OCI-LY7 (cell line): ENCODE data around the gene OLFM3. TPM values are rescaled to one million over a fixed set of nuclear protein-coding genes. Genes with fewer than 3 reads are reported as not detected.

Experiments used
- BruUV-seq: library from RNA; stranded (reverse); fragments of 400-500 nt; replicated peaks from 2 replicates; lab custom pipeline; 2021; lab: Mats Ljungman, UMichigan
- CTCF ChIA-PET: fragments of 300-600 bp; sonication (Branson Sonifier 250); formaldehyde crosslinking; loops from one replicate; lab custom pipeline; 2022; ENCODE audit warnings: antibody characterized with exemption; ENCODE audit not compliant: unreplicated experiment; lab: Charles Lee
- POLR2A ChIA-PET: fragments of 300-600 bp; sonication (Branson Sonifier 250); formaldehyde crosslinking; loops from one replicate; lab custom pipeline; 2022; ENCODE audit warnings: antibody characterized with exemption; lab: Charles Lee
- DNase-seq: peaks from one replicate; pipeline ENCODE4 v3.0.0-alpha.2; 2015; ENCODE audit warnings: low spot score
- H2AFZ ChIP-seq: fragments of 200-600 bp; sonication (generic), shearing (Covaris generic); 2 replicates; pipeline ENCODE4 v1.6.1; 2014; ENCODE audit warnings: mild to moderate bottlenecking, antibody characterized with exemption, low read length, moderate library complexity
- H3K27ac ChIP-seq: fragments of 200-600 bp; sonication (generic); 2 replicates; pipeline ENCODE4 v1.5.1; 2014; ENCODE audit warnings: mixed run types, low read depth, mild to moderate bottlenecking, moderate library complexity, low read length, inconsistent platforms; ENCODE audit not compliant: poor library complexity, severe bottlenecking
- H3K36me3 ChIP-seq: fragments of 200-600 bp; sonication (generic); 2 replicates; pipeline ENCODE4 v1.6.1; 2014; ENCODE audit warnings: mild to moderate bottlenecking, antibody characterized with exemption, low read length, moderate library complexity, mixed read lengths; ENCODE audit not compliant: insufficient read depth
- H3K4me1 ChIP-seq: fragments of 200-600 bp; sonication (generic); 2 replicates; pipeline ENCODE4 v1.5.1; 2014; ENCODE audit warnings: mild to moderate bottlenecking, low read length; ENCODE audit not compliant: insufficient read depth, poor library complexity, severe bottlenecking
- H3K4me2 ChIP-seq: fragments of 200-600 bp; sonication (generic); 2 replicates; pipeline ENCODE4 v1.6.1; 2014; ENCODE audit warnings: mild to moderate bottlenecking, low read length
- H3K4me3 ChIP-seq: fragments of 200-600 bp; sonication (generic); 2 replicates; pipeline ENCODE4 v1.5.1; 2014; ENCODE audit warnings: mild to moderate bottlenecking, low read depth, low read length; ENCODE audit not compliant: poor library complexity, severe bottlenecking
- H3K79me2 ChIP-seq: fragments of 200-600 bp; sonication (generic); 2 replicates; pipeline ENCODE4 v1.6.1; 2016; ENCODE audit warnings: low read depth, mild to moderate bottlenecking, low read length, moderate library complexity, mixed read lengths; ENCODE audit not compliant: insufficient read depth
- H3K9me2 ChIP-seq: fragments of 200-600 bp; sonication (generic); 2 replicates; pipeline ENCODE4 v1.6.1; 2016; ENCODE audit warnings: mild to moderate bottlenecking, low read length, mixed read lengths; ENCODE audit not compliant: insufficient read depth
- H3K9me3 ChIP-seq: fragments of 200-600 bp; sonication (generic); 2 replicates; pipeline ENCODE4 v1.6.1; 2014; ENCODE audit warnings: mild to moderate bottlenecking, mixed run types, low read length, mixed read lengths
- H4K20me1 ChIP-seq: fragments of 200-600 bp; sonication (generic); 2 replicates; pipeline ENCODE4 v1.6.1; 2014; ENCODE audit warnings: mild to moderate bottlenecking, antibody characterized with exemption, low read length, moderate library complexity, mixed read lengths; ENCODE audit not compliant: insufficient read depth
- EZH2phosphoT487 ChIP-seq: fragments of 200-600 bp; sonication (generic); IDR thresholded peaks from 2 replicates; pipeline ENCODE4 v1.6.1; 2018; ENCODE audit warnings: low read depth, borderline replicate concordance, mild to moderate bottlenecking, mixed run types, antibody characterized with exemption, low read length, moderate library complexity, mixed read lengths
- intact Hi-C: fragments of 100-400 bp; cut with micrococcal nuclease; formaldehyde crosslinking; loops from one replicate; pipeline ENCODE4 v1.10.0; 2022; ENCODE audit not compliant: unreplicated experiment
- total RNA-seq, 2 experiments: library from RNA; depleted of rRNA in 1 of 2; stranded (reverse); fragments of >200 nt in 1 of 2; shearing (Covaris generic) in 1 of 2; gene quantifications; 2 replicates each; pipeline ENCODE4 v1.2.3, GENCODE V29; 2014 to 2022
- TF ChIP-seq, protein P1 (sequence below): fragments of 200-600 bp; sonication (generic); conservative IDR thresholded peaks from 2 replicates; pipeline ENCODE4 v1.5.1; 2014; ENCODE audit warnings: mild to moderate bottlenecking, antibody characterized with exemption, low read length, moderate library complexity, mixed read lengths

The OLFM3 gene
- total RNA-seq, 2 experiments from 2014 or later = not detected

DNA sequence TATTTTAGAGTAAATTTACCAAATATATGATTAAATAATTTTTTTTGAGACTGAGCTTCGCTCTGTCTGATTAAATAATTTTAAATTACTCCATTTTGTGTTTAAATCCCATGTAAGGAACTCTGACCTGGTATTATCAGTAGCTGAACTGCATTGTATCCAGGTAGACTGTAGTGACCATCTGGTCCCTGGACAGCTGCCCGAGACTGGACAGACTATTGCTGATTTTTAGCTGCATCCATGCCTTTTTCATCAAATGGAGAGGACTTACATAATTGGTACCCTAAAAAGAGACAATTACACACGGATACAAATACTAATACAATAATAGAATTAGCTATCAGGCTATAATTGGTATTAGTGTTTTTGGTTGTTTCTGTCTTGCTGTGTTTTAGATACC, 20.6 kb downstream of the OLFM3 start:
- BruUV-seq = no TSS peak
- no peaks in the 10 kb centered on the region for H3K4me1 ChIP-seq
- no peak for TF ChIP-seq EZH2phosphoT487
- TF ChIP-seq, protein P1, sequence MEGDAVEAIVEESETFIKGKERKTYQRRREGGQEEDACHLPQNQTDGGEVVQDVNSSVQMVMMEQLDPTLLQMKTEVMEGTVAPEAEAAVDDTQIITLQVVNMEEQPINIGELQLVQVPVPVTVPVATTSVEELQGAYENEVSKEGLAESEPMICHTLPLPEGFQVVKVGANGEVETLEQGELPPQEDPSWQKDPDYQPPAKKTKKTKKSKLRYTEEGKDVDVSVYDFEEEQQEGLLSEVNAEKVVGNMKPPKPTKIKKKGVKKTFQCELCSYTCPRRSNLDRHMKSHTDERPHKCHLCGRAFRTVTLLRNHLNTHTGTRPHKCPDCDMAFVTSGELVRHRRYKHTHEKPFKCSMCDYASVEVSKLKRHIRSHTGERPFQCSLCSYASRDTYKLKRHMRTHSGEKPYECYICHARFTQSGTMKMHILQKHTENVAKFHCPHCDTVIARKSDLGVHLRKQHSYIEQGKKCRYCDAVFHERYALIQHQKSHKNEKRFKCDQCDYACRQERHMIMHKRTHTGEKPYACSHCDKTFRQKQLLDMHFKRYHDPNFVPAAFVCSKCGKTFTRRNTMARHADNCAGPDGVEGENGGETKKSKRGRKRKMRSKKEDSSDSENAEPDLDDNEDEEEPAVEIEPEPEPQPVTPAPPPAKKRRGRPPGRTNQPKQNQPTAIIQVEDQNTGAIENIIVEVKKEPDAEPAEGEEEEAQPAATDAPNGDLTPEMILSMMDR = no peak
- no peak overlapping the region for H2AFZ ChIP-seq
- H3K27ac ChIP-seq = no peak overlapping the region
- no peak for DNase-seq
- no peaks in the 10 kb centered on the region for H4K20me1 ChIP-seq
- no peak overlapping the region for H3K4me2 ChIP-seq
- H3K9me3 ChIP-seq = no peaks in the 10 kb centered on the region
- H3K4me3 ChIP-seq = no peak overlapping the region
- ChIA-PET POLR2A (no interaction called here), CTCF (no interaction called here)
- H3K36me3 ChIP-seq = no peaks in the 10 kb centered on the region
- H3K9me2 ChIP-seq = no peaks in the 10 kb centered on the region
- intact Hi-C loops = no loop called here
- H3K79me2 ChIP-seq = no peaks in the 10 kb centered on the region

DNA sequence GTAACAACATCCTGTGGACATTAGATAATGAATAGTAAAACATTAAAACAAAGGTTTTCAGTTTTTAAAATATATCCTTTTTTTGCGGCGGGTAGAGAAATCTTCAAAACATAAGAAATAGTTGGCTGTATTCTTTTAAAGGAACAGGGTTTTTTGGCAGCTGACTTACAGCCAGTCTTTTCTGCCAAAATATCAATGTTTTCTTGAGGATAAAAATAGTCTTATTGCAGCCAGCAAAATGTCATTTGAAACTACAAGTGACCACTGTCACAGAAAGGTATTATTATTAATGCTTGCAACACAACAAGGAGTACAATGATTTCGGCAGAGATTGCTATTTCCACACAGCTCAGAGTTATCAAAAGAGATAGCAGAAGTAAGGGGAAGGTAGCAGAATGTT, 21.4 kb downstream of the OLFM3 start:
- no peak overlapping the region for H3K27ac ChIP-seq
- H3K9me3 ChIP-seq = no peaks in the 10 kb centered on the region
- DNase-seq = no peak
- BruUV-seq = no TSS peak
- H3K9me2 ChIP-seq = no peaks in the 10 kb centered on the region
- H3K4me3 ChIP-seq = no peak overlapping the region
- CTCF ChIA-PET = no interaction called here
- no peaks in the 10 kb centered on the region for H3K36me3 ChIP-seq
- intact Hi-C loops = no loop called here
- H2AFZ ChIP-seq = no peak overlapping the region
- no peaks in the 10 kb centered on the region for H4K20me1 ChIP-seq
- no peak overlapping the region for H3K4me2 ChIP-seq
- H3K79me2 ChIP-seq = no peaks in the 10 kb centered on the region
- no peaks in the 10 kb centered on the region for H3K4me1 ChIP-seq
- no peak for TF ChIP-seq EZH2phosphoT487
- TF ChIP-seq, protein P1 = no peak
- POLR2A ChIA-PET = no interaction called here

DNA sequence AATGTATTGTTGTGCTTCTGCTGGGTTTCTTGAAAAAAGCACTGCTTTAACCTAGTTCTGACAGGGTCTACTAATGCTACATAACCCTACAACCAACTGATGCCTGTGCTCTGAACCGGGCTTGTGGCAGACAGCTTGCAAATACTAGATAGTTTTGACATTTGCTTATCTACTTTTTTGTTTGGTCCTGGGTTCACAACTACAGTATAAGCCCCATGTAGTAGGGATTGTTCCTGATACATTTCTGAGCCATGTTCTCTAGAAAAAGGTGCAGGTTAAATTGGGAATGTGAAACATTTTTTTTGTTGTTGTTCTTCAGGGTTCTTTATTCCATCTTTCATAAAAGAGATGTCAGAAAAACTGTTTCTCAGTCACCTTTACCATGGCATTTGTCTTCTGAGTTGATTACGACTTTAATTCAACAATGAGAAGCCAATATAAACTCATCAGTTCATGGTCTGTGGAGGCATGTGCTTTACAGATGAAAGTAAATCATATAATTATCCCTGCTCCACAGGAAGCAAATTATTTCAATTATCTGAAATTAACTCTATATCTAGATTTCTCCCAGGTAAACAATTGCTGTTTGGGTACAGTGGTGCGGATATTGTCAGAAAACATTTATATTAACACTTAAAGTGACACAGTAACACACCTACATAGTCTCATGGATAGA, 22.0 kb downstream of the OLFM3 start:
- no peaks in the 10 kb centered on the region for H3K36me3 ChIP-seq
- H3K9me2 ChIP-seq = no peaks in the 10 kb centered on the region
- ChIA-PET CTCF (no interaction called here), POLR2A (no interaction called here)
- BruUV-seq = no TSS peak
- H3K27ac ChIP-seq = no peak overlapping the region
- H3K4me3 ChIP-seq = no peak overlapping the region
- no peak overlapping the region for H2AFZ ChIP-seq
- H3K4me1 ChIP-seq = no peaks in the 10 kb centered on the region
- intact Hi-C loops = no loop called here
- no peak for DNase-seq
- no peaks in the 10 kb centered on the region for H3K79me2 ChIP-seq
- no peaks in the 10 kb centered on the region for H3K9me3 ChIP-seq
- H4K20me1 ChIP-seq = no peaks in the 10 kb centered on the region
- H3K4me2 ChIP-seq = no peak overlapping the region
- TF ChIP-seq, protein P1 = no peak
- TF ChIP-seq EZH2phosphoT487 = no peak
